Stimulated activated naive B cell treated with anti-CD40 and anti-IgM and Interleukin-4, amounts not matched to agents 10 μg/mL and 1 μg/mL and 100 μg/mL, for 72 hours (primary cell): ENCODE results near the gene TOR3A.

Experiments
- ATAC-seq, 2 donors: fragments of 150-1000 bp; cut with Tn5 transposase; replicated peaks; 2 replicates each; pipeline ENCODE4 v1.10.0; 2021; ENCODE audit warnings: moderate library complexity in 1 of 2
- DNase-seq: peaks from one replicate; pipeline ENCODE4 v3.0.0; 2021
- H3K27ac Mint-ChIP-seq: one replicate; pipeline ENCODE4 v1.8.0; 2022; ENCODE audit warnings: mild to moderate bottlenecking, mixed read lengths
- H3K27me3 Mint-ChIP-seq, 2 donors: one replicate each; pipeline ENCODE4 v1.8.0; 2022; ENCODE audit warnings: mixed read lengths in 2 of 2
- H3K36me3 Mint-ChIP-seq, 2 donors: one replicate each; pipeline ENCODE4 v1.8.0; 2022; ENCODE audit warnings: mixed read lengths in 2 of 2, mild to moderate bottlenecking in 1 of 2
- H3K4me1 Mint-ChIP-seq, 2 donors: one replicate each; pipeline ENCODE4 v1.8.0; 2022; ENCODE audit warnings: mixed read lengths in 2 of 2, mild to moderate bottlenecking in 1 of 2
- H3K4me3 Mint-ChIP-seq, 2 donors: one replicate each; pipeline ENCODE4 v1.8.0; 2022; ENCODE audit warnings: mild to moderate bottlenecking in 2 of 2, mixed read lengths in 2 of 2, moderate library complexity in 1 of 2
- H3K9me3 Mint-ChIP-seq, 2 donors: one replicate each; pipeline ENCODE4 v1.8.0; 2022; ENCODE audit warnings: mixed read lengths in 2 of 2, mild to moderate bottlenecking in 1 of 2

The TOR3A gene

DNA sequence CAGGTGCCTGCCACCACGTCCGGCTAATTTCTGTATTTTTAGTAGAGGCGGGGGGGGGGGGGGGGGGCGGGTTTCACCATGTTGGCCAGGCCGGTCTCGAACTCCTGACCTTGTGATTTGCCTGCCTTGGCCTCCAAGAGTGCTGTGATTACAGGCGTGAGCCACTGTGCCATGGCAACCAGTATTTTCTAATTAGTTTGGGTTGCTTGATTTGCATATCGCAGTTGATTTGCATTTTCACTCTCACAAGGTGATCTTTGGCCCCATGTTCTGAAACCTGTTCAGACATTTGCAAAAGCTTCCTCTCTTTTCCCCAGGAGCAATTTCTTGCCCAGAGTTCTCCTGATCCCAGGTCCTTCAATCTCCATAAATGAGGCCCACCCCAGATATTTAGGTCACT is 1.7 kb downstream of the TOR3A start:
- Mint-ChIP-seq H3K27me3 (no peaks in the 10 kb centered on the region), H3K36me3 (peaks cover 22 to 31% of the 10 kb centered on the region in 2 donors), H3K4me3 (peak overlapping the region; percentile 98 to 99), H3K27ac (peak overlapping the region; percentile 9), H3K9me3 (no peaks in the 10 kb centered on the region), H3K4me1 (peaks cover 25 to 47% of the 10 kb centered on the region in 2 donors)
- ATAC-seq (no peak), DNase-seq (no peak)

- peaks cover 27 to 50% of the 10 kb centered on the region in 2 donors for H3K4me1 Mint-ChIP-seq
- peaks cover 46 to 63% of the 10 kb centered on the region in 2 donors for H3K36me3 Mint-ChIP-seq
- peaks cover 0 to 3% of the 10 kb centered on the region in 2 donors for H3K9me3 Mint-ChIP-seq
- H3K4me3 Mint-ChIP-seq: no peak overlapping the region
- H3K27me3 Mint-ChIP-seq: no peaks in the 10 kb centered on the region
- ATAC-seq: no peak
- no peak for DNase-seq
- peak overlapping the region; percentile 47 for H3K27ac Mint-ChIP-seq
Observed at GRCh38 chr1:179087665-179088064, 5.8 kb downstream of the TOR3A start.

GRCh38 chr1:179089827-179090482 is 8.1 kb downstream of the TOR3A start:
- Mint-ChIP-seq H3K9me3 (peaks cover 0 to 3% of the 10 kb centered on the region in 2 donors), H3K4me3 (no peak overlapping the region), H3K36me3 (peaks cover 48 to 75% of the 10 kb centered on the region in 2 donors), H3K4me1 (peaks cover 19 to 37% of the 10 kb centered on the region in 2 donors), H3K27ac (peak overlapping the region; percentile 77), H3K27me3 (no peaks in the 10 kb centered on the region)
- DNase-seq (no peak), ATAC-seq (no peak)

DNA sequence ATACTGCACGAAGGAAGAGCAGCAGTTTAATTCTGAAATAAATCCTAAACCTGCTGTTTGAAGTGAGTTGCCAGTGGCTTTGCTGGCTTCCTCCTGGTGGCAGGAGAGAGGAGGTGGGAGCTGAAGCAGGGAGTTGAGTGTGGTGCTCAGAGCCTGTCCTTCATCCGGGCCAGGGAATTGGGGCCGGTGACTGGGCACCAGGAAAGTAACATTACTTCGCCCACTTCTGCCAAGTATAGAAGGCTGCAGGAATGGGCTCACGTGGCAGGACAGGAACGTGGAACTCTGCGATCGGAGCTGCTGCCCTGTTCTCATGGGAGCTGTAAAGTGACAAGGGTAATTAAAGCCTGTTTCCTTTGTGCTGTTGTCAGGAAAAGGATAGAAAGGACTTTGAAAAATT is 8.7 kb downstream of the TOR3A start:
- Mint-ChIP-seq H3K9me3 (peaks cover 0 to 3% of the 10 kb centered on the region in 2 donors), H3K27ac (peak overlapping the region; percentile 77), H3K4me1 (peaks cover 19 to 37% of the 10 kb centered on the region in 2 donors), H3K4me3 (no peak overlapping the region), H3K36me3 (peaks cover 48 to 76% of the 10 kb centered on the region in 2 donors), H3K27me3 (no peaks in the 10 kb centered on the region)
- no peak for DNase-seq
- ATAC-seq: no peak

DNA sequence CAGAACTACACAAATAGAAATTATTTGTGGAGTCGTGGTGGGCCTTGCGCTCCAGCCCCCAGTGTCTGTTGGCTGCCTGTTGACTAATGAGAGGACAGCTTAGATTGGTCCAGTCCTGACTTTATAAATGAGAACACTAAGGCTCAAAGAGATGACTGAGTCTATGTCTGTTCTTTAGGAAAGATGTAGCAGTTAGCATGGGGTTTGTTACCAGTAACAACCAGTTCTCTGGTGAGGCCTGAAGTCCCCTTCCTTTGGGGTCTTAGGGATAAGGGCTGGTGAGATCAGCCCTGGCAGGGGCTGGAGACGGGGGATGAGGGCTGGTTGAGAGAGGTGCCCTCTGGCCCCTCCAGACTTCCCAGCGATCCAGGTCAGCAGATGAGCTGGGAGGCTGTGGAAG is 9.1 kb downstream of the TOR3A start:
- Mint-ChIP-seq H3K9me3 (peaks cover 0 to 3% of the 10 kb centered on the region in 2 donors), H3K4me1 (peaks cover 19 to 37% of the 10 kb centered on the region in 2 donors), H3K36me3 (peaks cover 47 to 76% of the 10 kb centered on the region in 2 donors), H3K27ac (peak overlapping the region; percentile 38), H3K27me3 (no peaks in the 10 kb centered on the region), H3K4me3 (no peak overlapping the region)
- no peak for DNase-seq
- ATAC-seq: no peak

DNA sequence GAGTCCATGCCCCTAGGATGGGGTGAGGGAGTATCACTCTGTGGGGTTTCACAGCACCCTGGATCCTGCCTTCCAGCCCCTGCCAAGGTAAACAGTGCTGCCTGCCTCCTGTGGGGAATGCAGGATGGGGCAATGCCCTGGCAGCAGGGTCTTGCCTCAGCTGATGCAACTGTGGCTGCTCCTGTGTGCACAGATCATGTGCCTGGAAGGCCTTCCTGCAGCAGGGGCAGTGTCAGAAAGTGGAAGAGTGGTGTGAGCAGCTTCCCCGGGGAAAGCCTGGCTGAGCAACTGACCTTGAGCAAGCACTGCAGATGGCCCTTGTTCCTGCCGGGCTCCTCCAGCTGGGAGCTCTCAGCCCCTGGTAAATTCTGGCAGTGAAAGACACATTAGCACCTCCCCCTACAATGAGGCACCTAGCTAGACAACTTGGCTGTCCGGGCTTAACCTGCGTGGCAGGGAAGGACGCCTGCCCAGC is 9.9 kb downstream of the TOR3A start:
- Mint-ChIP-seq H3K9me3 (peaks cover 0 to 3% of the 10 kb centered on the region in 2 donors), H3K4me3 (no peak overlapping the region), H3K4me1 (peaks cover 19 to 35% of the 10 kb centered on the region in 2 donors), H3K36me3 (peaks cover 47 to 80% of the 10 kb centered on the region in 2 donors), H3K27me3 (no peaks in the 10 kb centered on the region), H3K27ac (peak overlapping the region; percentile 67)
- DNase-seq: no peak
- ATAC-seq: no peak

DNA sequence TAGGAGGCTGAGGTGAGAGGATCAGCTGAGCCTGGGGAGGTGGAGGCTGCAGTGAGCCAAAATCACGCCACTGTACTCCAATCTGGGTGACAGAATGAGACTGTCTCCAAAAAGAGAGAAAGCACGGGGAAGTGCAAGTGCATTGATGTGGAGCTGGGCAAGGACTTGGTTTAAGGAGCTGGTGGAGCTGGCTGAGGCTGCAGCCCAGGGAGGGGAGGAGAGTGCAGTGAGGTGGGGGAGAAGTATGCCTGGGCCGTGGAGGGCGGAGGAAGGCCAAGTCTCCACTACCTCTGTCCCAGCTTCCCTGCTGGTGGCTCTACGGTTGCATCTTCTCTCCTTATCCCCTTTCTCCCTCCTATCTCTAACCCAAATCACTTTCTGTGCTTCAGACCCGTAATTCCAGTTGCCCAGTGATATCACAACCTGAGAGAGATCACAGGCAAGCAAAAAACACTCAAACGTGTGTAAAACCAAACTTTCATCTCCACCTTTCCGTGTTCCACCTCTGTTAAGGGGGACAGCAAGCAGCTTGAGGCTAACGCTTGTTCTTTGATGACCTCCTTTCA is 11.1 kb downstream of the TOR3A start:
- Mint-ChIP-seq H3K36me3 (peaks cover 42 to 77% of the 10 kb centered on the region in 2 donors), H3K4me3 (no peak overlapping the region), H3K27me3 (no peaks in the 10 kb centered on the region), H3K27ac (peak overlapping the region; percentile 11), H3K9me3 (peaks cover 0 to 3% of the 10 kb centered on the region in 2 donors), H3K4me1 (peaks cover 16 to 22% of the 10 kb centered on the region in 2 donors)
- no peak for ATAC-seq
- DNase-seq: no peak

DNA sequence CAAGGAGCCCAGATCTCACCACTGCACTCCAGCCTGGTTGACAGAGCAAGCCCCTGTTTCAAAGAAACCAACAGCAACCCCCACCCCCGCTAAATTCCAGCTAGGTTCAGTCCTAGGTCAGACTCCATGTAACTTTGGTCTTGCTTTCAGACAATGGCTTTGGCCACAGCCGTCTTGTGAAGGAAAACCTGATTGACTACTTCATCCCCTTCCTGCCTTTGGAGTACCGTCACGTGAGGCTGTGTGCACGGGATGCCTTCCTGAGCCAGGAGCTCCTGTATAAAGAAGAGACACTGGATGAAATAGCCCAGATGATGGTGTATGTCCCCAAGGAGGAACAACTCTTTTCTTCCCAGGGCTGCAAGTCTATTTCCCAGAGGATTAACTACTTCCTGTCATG is 12.9 kb downstream of the TOR3A start:
- ATAC-seq (no peak), DNase-seq (no peak)
- Mint-ChIP-seq H3K27ac (no peak overlapping the region), H3K9me3 (no peaks in the 10 kb centered on the region), H3K27me3 (no peaks in the 10 kb centered on the region), H3K4me1 (peaks cover 3 to 6% of the 10 kb centered on the region in 2 donors), H3K36me3 (peaks cover 35 to 73% of the 10 kb centered on the region in 2 donors), H3K4me3 (no peak overlapping the region)

DNA sequence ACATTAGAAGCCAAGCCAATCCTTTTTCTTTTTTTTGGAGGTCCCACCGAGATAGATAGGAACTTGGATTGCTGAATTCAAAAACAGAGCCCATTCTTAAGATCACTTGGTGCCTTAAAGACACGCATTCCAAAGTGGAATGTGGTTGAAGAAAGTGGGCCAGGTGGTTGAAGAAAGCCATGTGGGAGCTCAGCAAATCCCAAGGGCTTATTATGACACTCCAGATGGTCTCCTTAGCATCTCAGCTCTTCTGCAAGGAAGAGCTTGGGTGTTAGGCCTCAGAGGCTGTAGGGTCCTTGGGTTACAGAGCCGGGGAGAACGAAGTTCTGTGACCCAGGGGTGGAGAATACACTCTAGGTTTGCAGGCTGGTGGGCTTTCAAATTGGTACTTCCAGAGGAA is 13.5 kb downstream of the TOR3A start:
- ATAC-seq: no peak
- peaks cover 32 to 68% of the 10 kb centered on the region in 2 donors for H3K36me3 Mint-ChIP-seq

DNA sequence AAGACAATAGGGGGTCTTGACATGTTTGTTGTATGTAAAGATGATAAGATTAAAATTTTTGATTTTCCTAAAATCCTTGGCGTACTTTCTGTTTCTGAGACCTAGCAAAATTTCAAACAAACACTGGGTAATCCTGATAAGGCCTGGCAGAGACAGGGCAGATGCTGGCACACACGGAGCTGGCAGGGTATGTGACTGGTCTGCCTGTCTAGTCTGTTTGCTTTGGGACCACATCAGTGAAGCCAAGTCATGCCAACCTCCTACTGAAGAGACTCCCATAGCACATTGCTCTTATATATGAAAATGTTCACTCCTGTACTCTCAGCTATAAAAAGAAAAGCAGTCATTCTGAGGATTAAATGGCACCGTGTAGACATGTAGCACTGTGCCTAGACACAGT is 14.1 kb downstream of the TOR3A start:
- Mint-ChIP-seq H3K36me3 (peaks cover 28 to 64% of the 10 kb centered on the region in 2 donors), H3K27ac (peak overlapping the region; percentile 51), H3K4me1 (peaks cover 0 to 5% of the 10 kb centered on the region in 2 donors), H3K9me3 (no peaks in the 10 kb centered on the region), H3K27me3 (no peaks in the 10 kb centered on the region), H3K4me3 (no peak overlapping the region)
- no peak for ATAC-seq
- no peak for DNase-seq

More for the DNA sequence above, 13.5 kb downstream of the TOR3A start:
- DNase-seq: no peak
- H3K4me3 Mint-ChIP-seq: no peak overlapping the region
- no peaks in the 10 kb centered on the region for H3K9me3 Mint-ChIP-seq
- H3K27me3 Mint-ChIP-seq: no peaks in the 10 kb centered on the region
- no peak overlapping the region for H3K27ac Mint-ChIP-seq
- peaks cover under 1 to 6% of the 10 kb centered on the region in 2 donors for H3K4me1 Mint-ChIP-seq

- Mint-ChIP-seq H3K4me3 (no peak overlapping the region), H3K9me3 (no peaks in the 10 kb centered on the region), H3K27me3 (no peaks in the 10 kb centered on the region), H3K27ac (no peak overlapping the region), H3K4me1 (no peaks in the 10 kb centered on the region), H3K36me3 (peaks cover 16 to 42% of the 10 kb centered on the region in 2 donors)
- ATAC-seq: no peak
- DNase-seq: no peak
Observed at GRCh38 chr1:179099891-179100290, 18.0 kb downstream of the TOR3A start.

DNA sequence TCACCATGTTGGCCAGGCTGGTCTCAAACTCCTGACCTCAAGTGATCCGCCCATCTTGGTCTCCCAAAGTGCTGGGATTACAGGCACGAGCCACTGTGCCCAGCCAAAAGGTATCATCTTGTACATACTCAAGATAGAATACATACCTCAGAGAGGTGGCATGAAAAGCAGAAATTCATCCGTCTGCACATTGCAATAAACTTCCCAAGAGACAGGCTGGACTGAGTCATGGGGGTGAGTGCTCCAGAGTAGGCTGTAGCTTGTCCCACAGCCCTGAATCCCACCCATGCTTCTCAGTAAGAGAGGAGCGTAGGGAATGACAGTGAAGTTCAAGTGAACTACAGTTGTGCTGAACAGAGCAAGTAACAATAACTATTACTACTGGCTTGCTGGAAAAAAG is 19.7 kb downstream of the TOR3A start:
- no peak for DNase-seq
- H3K4me1 Mint-ChIP-seq: no peaks in the 10 kb centered on the region

GRCh38 chr1:179103999-179104398 is 22.1 kb downstream of the TOR3A start:
- no peaks in the 10 kb centered on the region for H3K27me3 Mint-ChIP-seq
- peaks cover 0 to 3% of the 10 kb centered on the region in 2 donors for H3K4me1 Mint-ChIP-seq
- peaks cover 16 to 29% of the 10 kb centered on the region in 2 donors for H3K36me3 Mint-ChIP-seq
- no peak for ATAC-seq
- H3K9me3 Mint-ChIP-seq: no peaks in the 10 kb centered on the region
- no peak overlapping the region for H3K4me3 Mint-ChIP-seq
- no peak for DNase-seq
- H3K27ac Mint-ChIP-seq: no peak overlapping the region

More for the DNA sequence above, 19.7 kb downstream of the TOR3A start:
- no peaks in the 10 kb centered on the region for H3K9me3 Mint-ChIP-seq
- H3K36me3 Mint-ChIP-seq: peaks cover 14 to 28% of the 10 kb centered on the region in 2 donors
- H3K27me3 Mint-ChIP-seq: no peaks in the 10 kb centered on the region
- no peak overlapping the region for H3K27ac Mint-ChIP-seq
- H3K4me3 Mint-ChIP-seq: no peak overlapping the region
- ATAC-seq: no peak

DNA sequence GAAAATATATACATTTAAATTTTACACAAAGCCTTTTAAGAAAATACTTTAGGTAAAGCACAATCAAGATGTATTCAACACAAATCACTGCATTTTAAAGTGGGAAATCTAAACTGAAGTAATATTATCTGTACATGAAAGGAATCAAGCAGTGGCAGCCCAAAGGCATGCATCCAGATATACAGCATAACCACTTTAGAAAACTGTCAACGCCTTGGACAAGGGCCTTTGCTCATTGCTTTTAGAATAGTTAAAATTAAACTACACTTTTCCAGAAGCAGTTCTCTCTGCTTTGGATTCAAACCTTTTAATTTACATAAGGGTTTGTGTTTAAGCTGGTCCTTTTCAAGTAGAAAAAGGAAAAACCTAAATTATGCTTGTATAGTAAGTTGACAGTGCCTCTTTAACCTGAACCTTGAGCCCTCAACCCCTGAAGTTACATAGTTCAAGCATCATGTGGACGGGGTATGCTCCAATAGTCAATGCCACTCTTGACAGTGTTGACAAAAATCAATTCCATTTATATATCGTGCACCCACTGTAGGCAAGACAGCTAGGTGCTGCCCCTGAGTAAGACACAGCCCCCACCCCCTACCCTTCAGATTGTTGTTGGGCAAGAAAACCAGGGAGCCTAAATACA is 22.9 kb downstream of the TOR3A start:
- Mint-ChIP-seq H3K4me3 (no peak overlapping the region), H3K36me3 (peaks cover 19 to 32% of the 10 kb centered on the region in 2 donors), H3K27ac (no peak overlapping the region), H3K4me1 (peaks cover 0 to 3% of the 10 kb centered on the region in 2 donors), H3K9me3 (no peaks in the 10 kb centered on the region), H3K27me3 (no peaks in the 10 kb centered on the region)
- no peak for DNase-seq
- no peak for ATAC-seq
